ENCODE data around the gene WEE2. TPM values are rescaled to one million over a fixed set of nuclear protein-coding genes. Genes with fewer than 3 reads are reported as not detected.

The WEE2 gene
- total and polyA plus RNA-seq, 4 donors, result not detected

- no peaks in the 10 kb centered on the region for H3K9me3 ChIP-seq (ENCODE audit: control insufficient read depth in 4 of 4, insufficient read depth in 3 of 4, low read length in 3 of 4)
- no peak overlapping the region for H3K4me3 ChIP-seq
- DNase-seq (peak in 1 of 3 donors; percentile 31), ATAC-seq (ENCODE audit: insufficient read depth, low FRiP score) (no peak)
- TF ChIP-seq CTCF (IDR thresholded peaks at IDR 0.05; ENCODE audit: control extremely low read depth, extremely low read depth), result no peak
- no peaks in the 10 kb centered on the region for H3K36me3 ChIP-seq (ENCODE audit: control insufficient read depth in 4 of 4, insufficient read depth in 4 of 4, low read length in 4 of 4)
- H3K27me3 ChIP-seq (ENCODE audit: control insufficient read depth in 3 of 3, insufficient read depth in 3 of 3, low read length in 2 of 3), result no peaks in the 10 kb centered on the region
- peaks cover 0 to 25% (median 8%) of the 10 kb centered on the region in 5 donors for H3K4me1 ChIP-seq (ENCODE audit: control insufficient read depth in 5 of 5, insufficient read depth in 5 of 5, low read length in 5 of 5)
- H3K9ac ChIP-seq (ENCODE audit: insufficient read depth in 1 of 2, low read length in 2 of 2), result no peak overlapping the region
- WGBS, 2 donors, result 85 to 92% methylated on average over 5 of the region's 5 CpGs
- no peak overlapping the region for H3K27ac ChIP-seq (ENCODE audit: low read depth in 1 of 2, low read length in 1 of 2)
These were observed 3.4 kb upstream of the WEE2 start for GRCh38 chr7:141704741-141705140.

GRCh38 chr7:141706239-141707064 lies 1.7 kb upstream of the WEE2 start:
- no peak for DNase-seq
- 95 to 98% methylated on average over 1 of the region's 1 CpG for WGBS, 2 donors

GRCh38 chr7:141709318-141709717 lies 1.2 kb downstream of the WEE2 start:
- H3K9ac ChIP-seq (ENCODE audit: insufficient read depth in 1 of 2, low read length in 2 of 2), result no peak overlapping the region
- no peaks in the 10 kb centered on the region for H3K27me3 ChIP-seq (ENCODE audit: control insufficient read depth in 3 of 3, insufficient read depth in 3 of 3, low read length in 2 of 3)
- ATAC-seq (ENCODE audit: insufficient read depth, low FRiP score) (no peak), DNase-seq (no peak)
- no peaks in the 10 kb centered on the region for H3K36me3 ChIP-seq (ENCODE audit: control insufficient read depth in 4 of 4, insufficient read depth in 4 of 4, low read length in 4 of 4)
- 90 to 93% methylated on average over 2 of the region's 2 CpGs for WGBS, 2 donors
- H3K9me3 ChIP-seq (ENCODE audit: control insufficient read depth in 4 of 4, insufficient read depth in 3 of 4, low read length in 3 of 4), result no peaks in the 10 kb centered on the region
- H3K4me1 ChIP-seq (ENCODE audit: control insufficient read depth in 5 of 5, insufficient read depth in 5 of 5, low read length in 5 of 5), result peaks cover 0 to 7% (median 0%) of the 10 kb centered on the region in 5 donors
- H3K27ac ChIP-seq (ENCODE audit: low read depth in 1 of 2, low read length in 1 of 2), result no peak overlapping the region
- no peak for TF ChIP-seq CTCF (IDR thresholded peaks at IDR 0.05; ENCODE audit: control extremely low read depth, extremely low read depth)
- no peak overlapping the region for H3K4me3 ChIP-seq

More at GRCh38 chr7:141706239-141707064, 1.7 kb upstream of the WEE2 start:
- H3K27ac ChIP-seq (ENCODE audit: low read depth in 1 of 2, low read length in 1 of 2), result no peak overlapping the region
- H3K9me3 ChIP-seq (ENCODE audit: control insufficient read depth in 4 of 4, insufficient read depth in 3 of 4, low read length in 3 of 4), result no peaks in the 10 kb centered on the region
- no peaks in the 10 kb centered on the region for H3K36me3 ChIP-seq (ENCODE audit: control insufficient read depth in 4 of 4, insufficient read depth in 4 of 4, low read length in 4 of 4)
- no peak for ATAC-seq (ENCODE audit: insufficient read depth, low FRiP score)
- TF ChIP-seq CTCF (IDR thresholded peaks at IDR 0.05; ENCODE audit: control extremely low read depth, extremely low read depth), result no peak
- H3K9ac ChIP-seq (ENCODE audit: insufficient read depth in 1 of 2, low read length in 2 of 2), result no peak overlapping the region
- H3K4me3 ChIP-seq, result no peak overlapping the region
- H3K27me3 ChIP-seq (ENCODE audit: control insufficient read depth in 3 of 3, insufficient read depth in 3 of 3, low read length in 2 of 3), result no peaks in the 10 kb centered on the region
- peaks cover 0 to 16% (median 0%) of the 10 kb centered on the region in 5 donors for H3K4me1 ChIP-seq (ENCODE audit: control insufficient read depth in 5 of 5, insufficient read depth in 5 of 5, low read length in 5 of 5)
